Activated B cell treated with CpG ODN at 0.5 μM for 24 hours (primary cell): ENCODE measurements around the gene NOTCH4. TPM values are rescaled to one million over a fixed set of nuclear protein-coding genes. Genes with fewer than 3 reads are reported as not detected.

Experiments
- ATAC-seq: fragments of 200-7000 bp; cut with Tn5 transposase; one replicate; pipeline ENCODE4 v1.10.0; 2021; ENCODE audit warnings: low read depth, mild to moderate bottlenecking, moderate library complexity
- CTCF ChIA-PET: fragments of 350-600 bp; sonication (Branson Sonifier 250); formaldehyde crosslinking; loops from one replicate; lab custom pipeline; 2021; ENCODE audit warnings: antibody characterized with exemption; lab: Charles Lee
- POLR2A ChIA-PET: fragments of 350-600 bp; sonication (Branson Sonifier 250); formaldehyde crosslinking; loops from one replicate; lab custom pipeline; 2021; ENCODE audit warnings: antibody characterized with exemption; lab: Charles Lee
- DNase-seq: peaks from one replicate; pipeline ENCODE4 v3.0.0; 2022
- H3K27ac Mint-ChIP-seq: one replicate; pipeline ENCODE4 v1.8.0; 2020; ENCODE audit warnings: mixed read lengths
- H3K27me3 Mint-ChIP-seq: one replicate; pipeline ENCODE4 v1.8.0; 2021; ENCODE audit warnings: mixed read lengths
- H3K36me3 Mint-ChIP-seq: one replicate; pipeline ENCODE4 v1.8.0; 2021; ENCODE audit warnings: low read depth, mixed read lengths
- H3K4me1 Mint-ChIP-seq: one replicate; pipeline ENCODE4 v1.8.0; 2021; ENCODE audit warnings: mixed read lengths
- H3K4me3 Mint-ChIP-seq: one replicate; pipeline ENCODE4 v1.8.0; 2020; ENCODE audit warnings: mild to moderate bottlenecking, mixed read lengths
- H3K9me3 Mint-ChIP-seq: one replicate; pipeline ENCODE4 v1.8.0; 2020; ENCODE audit warnings: mixed read lengths
- CTCF ChIP-seq: fragments of 200-600 bp; IDR thresholded peaks from one replicate; pipeline ENCODE4 v1.8.0; 2022; ENCODE audit warnings: antibody characterized with exemption, mild to moderate bottlenecking
- intact Hi-C: fragments of 100-400 bp; cut with micrococcal nuclease; formaldehyde crosslinking; loops from one replicate; pipeline ENCODE4 v1.15.1; 2024
- total RNA-seq: library from RNA; stranded (reverse); gene quantifications from 2 replicates; pipeline ENCODE4 v1.2.3, GENCODE V29; 2022

The NOTCH4 gene
- total RNA-seq, 1 donor from 2014 or later, result 3.3 TPM

GRCh38 chr6:32220021-32220420, 3.8 kb downstream of the NOTCH4 start:
- Mint-ChIP-seq H3K27ac (no peak overlapping the region), H3K36me3 (no peaks in the 10 kb centered on the region), H3K9me3 (no peaks in the 10 kb centered on the region), H3K27me3 (no peaks in the 10 kb centered on the region), H3K4me3 (no peak overlapping the region), H3K4me1 (peaks cover 38% of the 10 kb centered on the region)
- TF ChIP-seq CTCF, result no peak
- ChIA-PET POLR2A (no interaction called here), CTCF (no interaction called here)
- ATAC-seq (no peak), DNase-seq (no peak)
- intact Hi-C loops, result no loop called here

DNA sequence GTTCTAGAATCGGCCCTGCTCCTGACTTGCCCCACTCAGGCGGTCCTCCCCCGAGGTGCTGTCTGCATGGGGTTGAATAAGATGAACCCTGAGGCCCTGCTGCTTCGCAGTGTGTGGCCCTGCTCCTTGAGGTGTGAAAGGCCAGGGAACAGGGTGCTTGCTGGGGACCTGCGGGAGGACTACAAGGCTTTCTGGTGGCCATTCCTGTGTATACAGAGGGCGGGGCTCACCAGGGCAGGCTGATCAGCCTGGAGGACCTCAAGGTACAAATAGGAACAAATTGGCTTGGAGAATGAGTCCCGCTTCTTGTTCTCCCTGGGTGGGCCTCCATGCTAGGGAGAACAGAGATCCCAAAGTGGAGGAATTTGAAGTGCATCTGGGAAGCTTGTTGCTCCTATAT, 5.7 kb downstream of the NOTCH4 start:
- intact Hi-C loops, result no loop called here
- H3K27me3 Mint-ChIP-seq, result no peaks in the 10 kb centered on the region
- H3K36me3 Mint-ChIP-seq, result no peaks in the 10 kb centered on the region
- H3K4me3 Mint-ChIP-seq, result no peak overlapping the region
- POLR2A ChIA-PET, result no interaction called here
- ATAC-seq (no peak), DNase-seq (no peak)
- TF ChIP-seq CTCF, result no peak
- no peaks in the 10 kb centered on the region for H3K9me3 Mint-ChIP-seq
- CTCF ChIA-PET, result no interaction called here
- H3K4me1 Mint-ChIP-seq, result peaks cover 25% of the 10 kb centered on the region
- H3K27ac Mint-ChIP-seq, result no peak overlapping the region

- H3K4me3 Mint-ChIP-seq, result no peak overlapping the region
- no peak for TF ChIP-seq CTCF
- no peak for DNase-seq
- no peaks in the 10 kb centered on the region for H3K27me3 Mint-ChIP-seq
- no peak overlapping the region for H3K27ac Mint-ChIP-seq
- H3K36me3 Mint-ChIP-seq, result no peaks in the 10 kb centered on the region
- no peak for ATAC-seq
- ChIA-PET CTCF (no interaction called here), POLR2A (no interaction called here)
- intact Hi-C loops, result no loop called here
- no peaks in the 10 kb centered on the region for H3K9me3 Mint-ChIP-seq
- peaks cover 13% of the 10 kb centered on the region for H3K4me1 Mint-ChIP-seq
These were observed 6.9 kb downstream of the NOTCH4 start for GRCh38 chr6:32216998-32217397.

- H3K9me3 Mint-ChIP-seq, result no peaks in the 10 kb centered on the region
- no peaks in the 10 kb centered on the region for H3K27me3 Mint-ChIP-seq
- POLR2A ChIA-PET, result no interaction called here
- ATAC-seq (no peak), DNase-seq (no peak)
- CTCF ChIA-PET, result no interaction called here
- no peak for TF ChIP-seq CTCF
- intact Hi-C loops, result no loop called here
- H3K36me3 Mint-ChIP-seq, result no peaks in the 10 kb centered on the region
- H3K4me1 Mint-ChIP-seq, result peaks cover 7% of the 10 kb centered on the region
- no peak overlapping the region for H3K4me3 Mint-ChIP-seq
- H3K27ac Mint-ChIP-seq, result no peak overlapping the region
These were observed 7.6 kb downstream of the NOTCH4 start for GRCh38 chr6:32216285-32216684.

DNA sequence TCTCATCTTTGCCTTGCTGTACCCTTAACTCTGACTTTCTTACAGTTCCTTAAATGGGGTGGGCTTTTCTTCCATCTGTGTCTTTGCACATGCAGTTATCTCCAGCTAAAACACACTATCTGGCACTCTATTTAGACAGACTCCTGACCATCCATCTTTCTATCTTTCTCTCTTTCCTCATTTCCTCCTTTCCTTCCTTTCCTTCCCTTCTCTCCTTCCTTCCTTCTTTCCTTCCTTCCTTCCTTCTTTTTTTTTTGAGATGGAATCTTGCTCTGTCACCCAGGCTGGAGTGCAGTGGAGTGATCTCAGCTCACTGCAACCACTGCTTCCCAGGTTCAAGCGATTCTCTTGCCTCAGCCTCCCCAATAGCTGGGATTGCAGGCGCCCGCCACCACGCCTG, 8.2 kb downstream of the NOTCH4 start:
- no peaks in the 10 kb centered on the region for H3K36me3 Mint-ChIP-seq
- H3K27ac Mint-ChIP-seq, result no peak overlapping the region
- peaks cover 5% of the 10 kb centered on the region for H3K4me1 Mint-ChIP-seq
- no peaks in the 10 kb centered on the region for H3K9me3 Mint-ChIP-seq
- H3K27me3 Mint-ChIP-seq, result no peaks in the 10 kb centered on the region
- H3K4me3 Mint-ChIP-seq, result no peak overlapping the region
- no peak for TF ChIP-seq CTCF
- ATAC-seq, result no peak
- DNase-seq, result no peak
- intact Hi-C loops, result no loop called here
- ChIA-PET CTCF (no interaction called here), POLR2A (no interaction called here)
